Measurements from ENCODE around the gene PLXNB1. TPM values are rescaled to one million over a fixed set of nuclear protein-coding genes. Genes with fewer than 3 reads are reported as not detected.

PLXNB1 gene
- total RNA-seq, 1 experiment from 2014 or later = 24.6 TPM

DNA sequence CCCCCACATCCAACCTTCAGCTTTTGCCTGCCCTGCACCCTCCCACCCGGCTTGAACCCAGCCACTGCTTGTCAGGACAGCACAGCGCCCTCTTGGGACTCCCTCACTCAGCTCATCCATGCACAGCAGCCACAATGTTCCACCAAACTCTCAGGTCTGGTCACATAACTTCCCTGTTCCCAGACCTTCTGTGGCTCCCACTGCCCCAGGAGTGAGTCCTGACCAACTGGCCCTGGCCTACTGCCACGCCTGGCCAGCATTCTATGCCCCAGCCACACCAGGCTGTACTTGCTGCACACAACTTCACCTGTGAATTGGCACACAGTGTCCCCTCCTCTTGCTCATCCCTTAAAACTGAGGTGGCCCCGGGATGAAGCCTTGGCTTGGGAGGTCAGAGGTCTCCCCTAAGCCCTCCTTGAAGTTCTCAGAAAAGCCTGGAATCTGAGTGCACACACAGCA is 21.0 kb downstream of the PLXNB1 start:
- no peak for DNase-seq (ENCODE audit: low spot score)
- Histone ChIP-seq H3K9me3 (ENCODE audit: low read depth, low read length, poor library complexity, severe bottlenecking) (no peaks in the 10 kb centered on the region), H3K4me1 (ENCODE audit: insufficient read depth, low read length, poor library complexity, severe bottlenecking) (no peaks in the 10 kb centered on the region), H3K27me3 (replicated peaks; ENCODE audit: insufficient read depth, low read depth, low read length, poor library complexity) (no peaks in the 10 kb centered on the region), H3K27ac (ENCODE audit: low read depth, low read length, poor library complexity, severe bottlenecking) (no peak overlapping the region), H3K4me3 (ENCODE audit: low read depth, low read length, poor library complexity, severe bottlenecking) (no peak overlapping the region), H3K36me3 (ENCODE audit: insufficient read depth, low read length, poor library complexity, severe bottlenecking) (no peaks in the 10 kb centered on the region)
- ChIA-PET POLR2A (ENCODE audit: low non-redundant PET) (no interaction called here), CTCF (no interaction called here)
- intact Hi-C loops (cut with micrococcal nuclease; ENCODE audit: unreplicated experiment) = no loop called here
- TF ChIP-seq EZH2 (IDR thresholded peaks at IDR 0.05; ENCODE audit: borderline replicate concordance, low read depth, low read length, poor library complexity, severe bottlenecking) = no peak
- TF ChIP-seq, protein P1, sequence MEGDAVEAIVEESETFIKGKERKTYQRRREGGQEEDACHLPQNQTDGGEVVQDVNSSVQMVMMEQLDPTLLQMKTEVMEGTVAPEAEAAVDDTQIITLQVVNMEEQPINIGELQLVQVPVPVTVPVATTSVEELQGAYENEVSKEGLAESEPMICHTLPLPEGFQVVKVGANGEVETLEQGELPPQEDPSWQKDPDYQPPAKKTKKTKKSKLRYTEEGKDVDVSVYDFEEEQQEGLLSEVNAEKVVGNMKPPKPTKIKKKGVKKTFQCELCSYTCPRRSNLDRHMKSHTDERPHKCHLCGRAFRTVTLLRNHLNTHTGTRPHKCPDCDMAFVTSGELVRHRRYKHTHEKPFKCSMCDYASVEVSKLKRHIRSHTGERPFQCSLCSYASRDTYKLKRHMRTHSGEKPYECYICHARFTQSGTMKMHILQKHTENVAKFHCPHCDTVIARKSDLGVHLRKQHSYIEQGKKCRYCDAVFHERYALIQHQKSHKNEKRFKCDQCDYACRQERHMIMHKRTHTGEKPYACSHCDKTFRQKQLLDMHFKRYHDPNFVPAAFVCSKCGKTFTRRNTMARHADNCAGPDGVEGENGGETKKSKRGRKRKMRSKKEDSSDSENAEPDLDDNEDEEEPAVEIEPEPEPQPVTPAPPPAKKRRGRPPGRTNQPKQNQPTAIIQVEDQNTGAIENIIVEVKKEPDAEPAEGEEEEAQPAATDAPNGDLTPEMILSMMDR (conservative IDR thresholded peaks at IDR 0.05; ENCODE audit: low read depth, low read length) = no peak
- no TSS peak for BruUV-seq (replicated peaks)

DNA sequence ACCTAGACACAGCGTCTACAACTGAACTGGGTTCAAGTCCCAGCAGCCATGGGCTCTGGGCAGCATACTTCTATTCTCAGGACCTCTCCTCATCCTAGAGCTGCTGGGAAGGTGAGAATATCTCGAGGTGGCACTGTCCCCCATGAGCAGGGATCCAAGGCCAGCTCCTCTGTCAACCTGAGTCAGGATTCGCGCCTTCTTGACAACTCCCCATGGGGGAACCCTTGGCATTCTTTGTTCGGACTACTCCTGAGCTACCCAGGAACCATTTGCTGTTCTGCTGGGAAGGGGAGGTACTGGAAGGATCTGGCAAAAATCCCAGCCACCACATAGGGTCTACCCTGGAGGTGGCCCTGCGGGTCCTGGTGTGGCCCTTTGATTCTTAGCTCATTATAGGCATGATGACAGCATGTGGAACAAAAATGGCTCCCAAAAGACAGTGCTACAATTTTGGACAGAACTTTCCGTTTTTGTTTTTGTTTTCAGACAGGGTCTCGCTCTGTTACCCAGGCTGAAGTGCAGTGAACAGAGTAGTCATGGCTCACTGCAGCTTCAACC is 22.3 kb downstream of the PLXNB1 start:
- TF ChIP-seq, protein P1 (conservative IDR thresholded peaks at IDR 0.05; ENCODE audit: low read depth, low read length) = no peak
- no peak for TF ChIP-seq EZH2 (IDR thresholded peaks at IDR 0.05; ENCODE audit: borderline replicate concordance, low read depth, low read length, poor library complexity, severe bottlenecking)
- ChIA-PET POLR2A (ENCODE audit: low non-redundant PET) (no interaction called here), CTCF (no interaction called here)
- Histone ChIP-seq H3K27me3 (replicated peaks; ENCODE audit: insufficient read depth, low read depth, low read length, poor library complexity) (no peaks in the 10 kb centered on the region), H3K4me3 (ENCODE audit: low read depth, low read length, poor library complexity, severe bottlenecking) (no peak overlapping the region), H3K4me1 (ENCODE audit: insufficient read depth, low read length, poor library complexity, severe bottlenecking) (no peaks in the 10 kb centered on the region), H3K9me3 (ENCODE audit: low read depth, low read length, poor library complexity, severe bottlenecking) (no peaks in the 10 kb centered on the region), H3K27ac (ENCODE audit: low read depth, low read length, poor library complexity, severe bottlenecking) (no peak overlapping the region), H3K36me3 (ENCODE audit: insufficient read depth, low read length, poor library complexity, severe bottlenecking) (no peaks in the 10 kb centered on the region)
- intact Hi-C loops (cut with micrococcal nuclease; ENCODE audit: unreplicated experiment) = no loop called here
- no peak for DNase-seq (ENCODE audit: low spot score)
- BruUV-seq (replicated peaks) = no TSS peak

DNA sequence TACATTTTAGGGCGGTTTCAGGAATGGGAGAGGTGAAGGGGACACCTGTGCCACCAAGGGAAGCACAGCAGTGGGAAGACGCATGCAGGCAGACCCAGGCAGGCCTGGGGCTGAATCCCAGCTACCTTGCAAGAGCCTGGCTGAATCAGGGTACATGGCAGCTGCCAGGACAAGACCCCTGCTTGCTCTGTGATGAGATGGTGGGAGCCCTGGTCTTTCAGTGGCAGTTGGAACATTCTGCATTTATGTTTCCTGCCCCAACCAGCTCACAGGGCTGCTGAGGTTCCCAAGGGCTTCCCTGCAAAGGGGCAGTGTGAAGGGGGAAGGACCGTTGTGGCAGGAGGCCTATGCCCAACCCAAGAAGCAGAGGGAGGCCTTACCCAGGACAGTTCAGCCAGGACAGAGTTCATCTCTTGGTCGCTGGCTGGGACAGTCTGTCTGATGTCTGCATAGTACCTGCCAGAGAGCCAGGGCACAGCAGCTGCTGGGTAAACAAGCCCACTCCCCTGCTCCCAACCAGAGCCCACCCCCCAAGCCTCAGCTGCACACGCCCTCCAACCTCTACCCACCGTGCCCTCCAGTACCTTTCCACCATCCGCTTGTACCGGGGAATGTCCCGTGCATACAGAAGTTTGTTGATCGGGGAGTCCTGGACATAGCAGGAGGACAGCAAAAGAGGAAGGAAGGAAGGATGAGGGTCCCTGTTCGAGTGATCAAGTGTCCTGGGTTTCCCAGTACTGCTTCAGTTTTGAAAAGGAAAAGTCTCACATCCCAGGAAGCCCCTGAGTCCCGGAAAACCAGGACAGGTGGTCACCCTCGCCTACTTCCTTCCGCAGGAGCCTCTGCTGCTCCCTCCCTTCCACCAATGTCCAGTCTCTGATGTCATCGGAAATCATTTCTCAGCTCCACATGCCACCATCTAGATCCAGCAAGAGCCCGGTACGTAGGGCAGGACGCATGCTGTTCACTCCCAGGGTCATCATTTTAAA is 23.1 kb downstream of the PLXNB1 start:
- intact Hi-C loops (cut with micrococcal nuclease; ENCODE audit: unreplicated experiment) = no loop called here
- no peak overlapping the region for H3K27ac ChIP-seq (ENCODE audit: low read depth, low read length, poor library complexity, severe bottlenecking)
- H3K36me3 ChIP-seq (ENCODE audit: insufficient read depth, low read length, poor library complexity, severe bottlenecking) = no peaks in the 10 kb centered on the region
- no peak for TF ChIP-seq EZH2 (IDR thresholded peaks at IDR 0.05; ENCODE audit: borderline replicate concordance, low read depth, low read length, poor library complexity, severe bottlenecking)
- TF ChIP-seq, protein P1 (conservative IDR thresholded peaks at IDR 0.05; ENCODE audit: low read depth, low read length) = no peak
- no peaks in the 10 kb centered on the region for H3K27me3 ChIP-seq (replicated peaks; ENCODE audit: insufficient read depth, low read depth, low read length, poor library complexity)
- no TSS peak for BruUV-seq (replicated peaks)
- DNase-seq (ENCODE audit: low spot score) = no peak
- ChIA-PET CTCF (no interaction called here), POLR2A (ENCODE audit: low non-redundant PET) (no interaction called here)
- no peaks in the 10 kb centered on the region for H3K4me1 ChIP-seq (ENCODE audit: insufficient read depth, low read length, poor library complexity, severe bottlenecking)
- H3K9me3 ChIP-seq (ENCODE audit: low read depth, low read length, poor library complexity, severe bottlenecking) = no peaks in the 10 kb centered on the region
- no peak overlapping the region for H3K4me3 ChIP-seq (ENCODE audit: low read depth, low read length, poor library complexity, severe bottlenecking)
